Measurements from ENCODE around the gene FOSL1.

GRCh38 chr11:65917434-65918210 is 17.4 kb upstream of the FOSL1 start:
- TF ChIP-seq CTCF (IDR thresholded peaks at IDR 0.05; ENCODE audit: extremely low read depth in 1 of 2, insufficient read depth in 1 of 2, low read depth in 1 of 2, low read length in 2 of 2), result no peak
- peak; percentile 16 for TF ChIP-seq POLR2A (IDR thresholded peaks at IDR 0.05; ENCODE audit: low read depth, low read length)
- TF ChIP-seq POLR2AphosphoS5 (IDR thresholded peaks at IDR 0.05; ENCODE audit: insufficient read depth, low read depth, low read length), result no peak
- no peak for TF ChIP-seq EZH2 (IDR thresholded peaks at IDR 0.05; ENCODE audit: borderline replicate concordance, low read depth, low read length, severe bottlenecking)
- TF ChIP-seq MAX (IDR thresholded peaks at IDR 0.05; ENCODE audit: insufficient read depth, insufficient read length), result no peak

Measured in endothelial cell of umbilical vein (primary cell).